NCI-H2029 (cell line): ENCODE measurements around the gene RAVER1.

Experiments
- DNase-seq: peaks from one replicate; lab custom pipeline; 2025; lab: John Stamatoyannopoulos, UW

The RAVER1 gene

DNA sequence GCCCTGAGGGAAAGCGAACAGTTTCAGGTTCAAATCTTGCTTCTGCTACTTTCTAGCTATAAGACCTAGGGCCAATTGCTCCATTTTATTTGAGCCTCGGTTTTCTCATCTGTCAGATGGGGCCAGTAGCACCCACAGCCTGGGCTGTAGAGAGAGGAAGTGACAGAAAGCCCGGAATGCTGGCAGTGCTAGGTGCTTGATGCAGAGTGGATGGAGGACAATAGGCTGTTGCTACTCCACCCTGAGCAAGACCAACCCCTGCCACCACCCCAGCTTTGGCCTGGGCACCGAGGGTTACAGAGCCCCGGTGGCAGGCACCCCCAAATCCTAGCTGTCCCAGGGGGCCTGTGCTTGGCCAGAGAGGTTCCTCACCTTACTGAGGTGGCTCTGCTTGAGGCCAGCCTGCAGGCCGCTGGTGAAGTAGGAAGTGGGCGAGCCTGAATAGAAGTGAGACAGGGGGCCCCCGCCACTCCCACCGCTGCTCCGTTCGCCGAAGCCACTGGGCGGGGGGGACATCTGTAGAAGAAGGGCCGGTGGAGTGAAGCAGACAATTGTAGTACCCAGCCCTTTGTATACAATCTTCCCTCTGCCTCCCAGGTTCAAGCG lies 15.4 kb downstream of the RAVER1 start:
- DNase-seq = no peak

DNA sequence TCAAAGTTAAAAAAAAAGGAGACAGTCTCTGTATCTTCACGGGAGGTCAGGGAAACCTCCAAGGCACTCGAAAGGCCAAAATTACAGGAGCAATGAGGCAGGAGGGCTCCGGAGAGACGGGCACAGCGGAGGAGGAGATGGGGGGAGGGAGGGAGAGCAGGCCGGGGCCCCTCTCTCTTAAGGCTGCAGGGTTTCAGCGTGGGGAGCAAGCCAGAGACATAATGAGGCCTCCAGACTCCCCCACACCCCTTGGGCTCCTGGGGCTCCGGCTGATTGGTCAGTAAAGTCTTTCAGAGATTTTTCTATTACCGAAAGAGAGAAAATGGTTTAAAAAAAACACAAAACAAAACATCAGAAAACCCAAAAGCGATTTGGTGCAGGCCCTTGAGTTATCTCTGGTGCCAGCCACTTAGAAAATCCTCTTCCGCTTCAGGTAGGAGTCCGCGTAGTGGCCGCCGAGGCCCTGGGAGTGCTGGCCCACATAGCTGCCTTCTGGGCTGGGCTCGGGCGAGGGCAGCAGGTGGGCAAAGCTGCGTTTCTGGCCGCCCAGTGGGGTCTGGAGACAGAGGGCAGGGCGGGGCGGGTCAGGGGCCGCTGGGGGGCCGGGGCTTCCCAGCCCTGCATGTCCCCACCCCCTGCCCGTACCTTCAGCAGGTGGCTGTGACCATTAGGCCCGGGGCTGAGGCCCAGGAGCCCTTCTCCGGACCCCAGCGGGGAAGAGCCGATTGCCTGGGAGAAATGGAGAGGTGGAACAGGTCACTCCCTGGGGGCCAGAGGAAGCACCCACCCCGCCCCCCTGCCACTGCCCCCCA lies 16.1 kb downstream of the RAVER1 start:
- DNase-seq = no peak

DNA sequence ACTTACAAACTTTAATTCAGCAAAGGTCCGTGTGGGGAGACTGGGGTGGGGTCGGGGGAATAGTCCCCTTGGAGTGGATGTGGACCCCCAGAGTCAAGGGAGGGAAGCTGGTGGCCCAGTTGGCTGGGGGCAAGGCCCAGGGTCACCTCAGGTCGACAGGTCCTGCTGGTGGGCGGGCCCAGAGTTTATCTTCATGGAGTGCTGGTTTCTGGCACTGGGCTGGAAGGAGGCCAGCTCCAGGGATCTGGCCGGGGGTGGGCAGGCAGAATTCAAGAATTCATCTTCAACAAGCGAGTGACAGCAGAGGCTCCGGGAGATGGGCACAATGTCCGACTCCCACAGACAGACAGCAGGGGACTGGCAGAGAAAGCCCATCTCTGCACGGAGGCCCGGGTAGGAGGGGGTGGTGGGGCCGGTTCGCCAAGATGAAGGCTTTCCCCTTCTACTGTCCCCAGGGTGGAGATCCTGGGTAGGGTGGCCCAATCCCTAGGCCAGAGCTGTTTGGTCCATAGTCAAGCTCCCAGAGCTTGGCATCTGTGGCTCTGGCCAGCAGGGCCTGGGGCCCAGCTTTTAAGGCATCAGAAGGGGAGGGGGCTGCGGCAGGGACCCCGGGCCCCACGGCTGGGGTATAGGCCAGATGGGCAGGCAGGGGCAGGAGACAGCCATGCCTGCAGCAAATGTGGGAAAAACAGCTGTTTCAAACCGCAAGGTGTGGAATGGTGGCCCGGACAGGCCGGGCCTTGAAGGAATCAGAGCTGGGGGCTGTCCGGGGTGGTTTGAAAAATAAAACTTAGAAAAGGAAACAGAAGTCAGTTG lies 16.9 kb downstream of the RAVER1 start:
- DNase-seq = peak; percentile 11

DNA sequence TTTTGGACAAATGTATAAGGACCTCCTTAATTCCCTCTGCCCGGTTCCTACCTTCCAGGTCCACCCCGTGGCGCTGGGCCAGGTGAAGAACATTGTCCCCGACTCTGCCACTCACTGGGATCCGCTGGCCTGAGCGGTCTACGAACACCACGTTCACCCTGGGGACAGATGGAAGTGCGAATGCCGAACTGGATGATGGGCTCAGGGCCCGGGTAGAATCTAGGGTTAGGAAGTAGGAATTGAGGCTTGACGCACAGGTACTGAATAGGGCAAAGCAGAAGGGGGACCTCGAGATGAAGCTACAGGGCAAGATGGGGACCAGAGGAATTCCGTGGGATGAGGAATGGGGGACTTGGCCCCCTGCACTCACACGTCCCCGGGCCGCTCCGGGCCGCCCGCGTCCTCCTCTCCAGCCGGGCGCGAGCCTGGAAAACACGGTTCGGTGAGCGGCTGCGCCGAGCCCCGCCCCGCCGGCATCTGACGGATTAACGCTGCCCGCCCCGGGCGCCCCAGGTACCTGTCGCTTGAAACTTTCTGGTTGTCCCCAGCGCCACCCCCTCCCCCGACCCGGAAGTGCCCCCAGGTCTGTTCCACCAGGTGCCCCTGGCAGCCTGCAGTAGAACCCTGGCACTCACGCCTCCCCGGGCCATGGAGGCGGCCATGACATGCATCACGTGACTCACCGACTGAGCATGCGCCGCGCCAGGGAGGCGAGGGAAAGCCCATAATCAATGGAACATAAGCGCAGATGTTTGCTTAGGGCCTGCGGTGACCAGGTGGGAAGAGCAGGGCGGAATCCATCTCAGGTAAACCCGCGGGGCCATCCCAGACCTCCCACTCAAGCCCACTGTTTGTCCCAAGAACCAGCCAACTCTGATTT lies 17.8 kb downstream of the RAVER1 start, which contains the start of gene FDX2:
Gene FDX2 (minus strand): TSS at position 681 of the 880 bp plus-strand sequence. CDS start 19 bp downstream, at position 662.
- peak; percentile 85 for DNase-seq

DNA sequence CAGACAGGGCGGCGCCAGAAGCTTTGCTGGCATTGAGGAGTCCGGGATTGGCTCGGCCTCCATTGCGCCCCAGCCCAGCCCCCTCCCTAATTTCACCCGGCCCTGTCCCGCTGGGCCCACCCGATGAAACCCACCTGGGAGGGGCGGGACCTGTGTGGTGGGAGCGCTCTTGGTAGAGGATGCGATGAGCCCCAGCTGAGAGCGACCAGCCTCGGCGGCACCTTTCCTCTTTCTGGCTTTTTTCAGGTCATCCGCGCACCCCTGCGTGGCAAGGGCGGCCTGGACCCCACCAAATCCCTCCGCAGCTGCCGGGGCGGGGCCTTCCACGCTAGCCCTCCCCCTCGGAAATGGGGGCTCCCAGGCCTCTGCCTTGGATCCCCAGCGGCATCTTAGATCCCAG lies 23.9 kb downstream of the RAVER1 start, which contains the start of gene ZGLP1:
Gene ZGLP1 (minus strand): TSS at position 393 of the 400 bp plus-strand sequence.
- DNase-seq = no peak

DNA sequence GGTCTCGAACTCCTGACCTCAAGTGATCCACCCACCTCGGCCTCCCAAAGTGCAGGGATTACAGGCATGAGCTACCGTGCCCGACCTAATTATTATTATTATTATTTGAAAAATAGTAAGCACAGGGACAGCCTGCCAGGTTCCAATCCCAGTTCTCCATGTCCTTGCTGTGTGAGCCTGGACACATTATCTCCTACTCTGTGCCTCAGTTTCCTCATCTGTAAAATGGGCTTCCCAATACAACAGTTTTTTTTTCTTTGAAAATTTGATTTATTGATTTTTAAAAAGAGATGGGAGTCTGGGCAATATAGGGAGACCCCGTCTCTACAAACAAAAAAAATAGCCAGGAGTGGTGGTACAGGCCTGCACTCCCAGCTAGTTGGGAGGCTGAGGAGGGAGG lies 27.0 kb downstream of the RAVER1 start:
- DNase-seq = no peak

DNA sequence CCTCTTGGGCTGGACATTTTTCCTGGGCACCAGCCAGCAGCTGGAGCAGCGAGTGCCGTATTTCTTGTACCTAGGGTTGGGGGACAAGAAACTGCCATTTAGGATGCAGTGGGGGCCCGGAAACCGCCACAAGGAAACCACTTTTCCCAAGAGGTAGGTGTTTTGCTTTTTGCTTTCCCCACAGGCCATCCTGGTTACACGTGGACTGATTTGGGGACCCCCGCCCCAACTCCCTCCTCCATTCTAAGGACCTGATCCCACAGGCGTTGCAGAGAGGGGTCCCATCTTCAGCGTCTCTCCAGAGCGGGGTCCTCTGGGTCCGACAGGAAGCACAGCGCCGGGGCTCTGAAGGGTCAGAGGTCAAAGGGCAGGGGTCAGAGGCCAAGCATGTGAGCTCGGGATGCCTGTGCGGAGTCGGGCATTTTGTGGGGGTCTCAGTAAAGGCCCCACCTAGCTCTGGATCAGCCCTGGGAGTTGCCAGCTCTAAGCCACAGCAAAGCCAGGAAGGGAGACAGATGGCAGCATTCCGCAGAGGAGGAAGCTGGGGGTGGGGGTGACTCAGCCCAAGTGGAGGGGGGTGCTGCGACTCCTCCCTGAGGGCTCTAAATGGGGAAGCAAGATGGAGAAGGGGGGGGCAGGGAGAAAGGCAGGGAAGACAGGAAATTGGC lies 28.1 kb downstream of the RAVER1 start:
- no peak for DNase-seq

DNA sequence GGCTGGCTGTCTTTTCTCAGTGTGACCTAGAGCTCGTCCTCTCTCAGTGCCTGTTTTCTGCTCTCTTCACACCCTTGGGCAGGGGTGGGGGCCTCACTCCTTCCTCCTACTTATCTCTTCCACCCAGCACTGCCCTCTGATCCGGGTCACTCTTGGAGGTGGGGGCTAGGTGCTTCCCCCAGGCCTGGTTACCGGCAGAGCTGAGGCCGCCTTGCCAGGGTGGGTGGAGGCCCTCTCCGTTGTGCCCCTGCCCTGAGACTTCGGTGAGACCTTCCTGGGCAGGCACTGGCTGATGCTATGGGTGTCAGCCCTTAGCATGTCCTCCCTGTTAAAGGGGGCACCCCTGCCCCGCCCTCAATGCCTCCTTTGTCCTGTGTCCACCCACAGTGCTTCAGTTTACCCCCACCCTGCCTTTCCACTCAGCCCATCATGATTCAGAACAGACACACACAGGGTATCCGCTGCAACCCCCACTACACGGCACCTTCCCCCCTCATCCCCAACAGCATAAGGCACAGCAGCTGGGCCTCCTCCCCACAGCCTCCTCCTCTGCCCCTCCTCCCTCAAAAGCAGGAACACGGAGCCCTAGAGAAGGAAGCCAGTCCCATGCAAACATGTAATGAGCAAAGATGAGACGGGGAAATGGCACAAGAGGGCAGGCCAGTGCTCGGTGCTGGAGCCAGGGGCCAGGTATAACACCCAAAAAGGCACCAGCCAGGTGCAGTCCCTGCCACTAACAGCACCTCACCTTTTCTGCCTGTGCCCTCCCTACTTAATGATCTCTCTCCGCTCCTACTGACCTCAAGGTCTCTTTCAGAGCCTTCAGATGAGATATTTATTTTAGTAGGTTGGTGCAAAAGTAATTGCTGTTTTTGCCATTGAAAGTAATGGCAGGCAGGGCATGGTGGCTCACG lies 33.5 kb downstream of the RAVER1 start:
- DNase-seq = no peak

DNA sequence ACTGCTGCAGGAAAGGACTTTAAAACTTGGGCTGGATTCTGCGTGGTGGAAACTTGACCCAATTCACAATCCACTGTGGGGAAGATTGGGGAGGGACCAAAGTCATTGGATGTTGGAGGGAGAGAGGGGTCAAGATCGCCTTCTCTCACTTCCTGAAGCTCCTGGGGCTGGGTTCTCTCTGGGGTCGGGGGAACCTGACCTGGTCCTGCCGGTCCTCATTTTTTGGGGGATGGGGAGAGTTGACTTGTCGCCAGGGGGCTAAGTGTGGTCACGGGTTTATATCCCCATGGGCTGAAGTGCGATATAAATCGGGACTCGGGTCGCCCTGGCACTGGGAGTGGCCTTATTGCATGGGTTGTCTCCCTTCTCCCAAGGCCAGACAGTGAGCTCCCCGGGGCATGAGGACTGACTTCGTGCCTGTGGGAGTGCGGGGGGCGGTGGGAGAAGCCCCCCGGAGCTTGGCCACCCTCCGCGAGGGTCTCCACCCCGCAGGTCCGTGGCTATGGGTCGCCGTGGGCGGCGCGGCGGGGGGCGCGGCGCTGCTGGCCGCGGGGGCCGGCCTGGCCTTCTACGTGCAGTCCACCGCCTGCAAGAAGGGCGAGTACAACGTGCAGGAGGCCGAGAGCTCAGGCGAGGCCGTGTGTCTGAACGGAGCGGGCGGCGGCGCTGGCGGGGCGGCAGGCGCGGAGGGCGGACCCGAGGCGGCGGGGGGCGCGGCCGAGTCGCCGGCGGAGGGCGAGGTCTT lies 37.3 kb downstream of the RAVER1 start:
- DNase-seq = no peak

DNA sequence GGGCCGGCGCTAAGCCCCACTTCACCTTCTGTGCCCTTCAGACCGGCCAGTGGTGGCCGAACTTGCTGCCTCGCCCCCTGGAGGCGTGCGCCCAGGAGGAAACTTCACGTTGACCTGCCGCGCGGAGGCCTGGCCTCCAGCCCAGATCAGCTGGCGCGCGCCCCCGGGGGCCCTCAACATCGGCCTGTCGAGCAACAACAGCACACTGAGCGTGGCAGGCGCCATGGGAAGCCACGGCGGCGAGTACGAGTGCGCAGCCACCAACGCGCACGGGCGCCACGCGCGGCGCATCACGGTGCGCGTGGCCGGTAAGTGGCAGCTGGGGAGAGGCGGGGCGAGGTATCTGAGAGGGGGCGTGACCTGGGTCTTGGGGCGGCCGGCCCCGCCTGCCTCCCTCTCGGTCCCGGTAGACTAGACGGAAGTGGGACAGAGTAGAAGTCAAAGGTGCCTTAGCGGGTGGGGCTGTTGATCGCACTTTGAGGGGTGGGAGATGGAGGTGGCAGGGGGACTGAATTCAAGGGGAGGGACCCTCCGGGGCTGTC lies 38.0 kb downstream of the RAVER1 start:
- DNase-seq = no peak

DNA sequence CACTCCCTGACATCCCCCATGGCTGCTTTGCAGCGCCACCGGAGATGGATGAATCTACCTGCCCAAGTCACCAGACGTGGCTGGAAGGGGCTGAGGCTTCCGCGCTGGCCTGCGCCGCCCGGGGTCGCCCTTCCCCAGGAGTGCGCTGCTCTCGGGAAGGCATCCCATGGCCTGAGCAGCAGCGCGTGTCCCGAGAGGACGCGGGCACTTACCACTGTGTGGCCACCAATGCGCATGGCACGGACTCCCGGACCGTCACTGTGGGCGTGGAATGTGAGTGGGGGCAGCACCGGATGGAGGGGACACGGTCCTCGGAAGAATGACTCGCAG lies 39.0 kb downstream of the RAVER1 start:
- DNase-seq = no peak

DNA sequence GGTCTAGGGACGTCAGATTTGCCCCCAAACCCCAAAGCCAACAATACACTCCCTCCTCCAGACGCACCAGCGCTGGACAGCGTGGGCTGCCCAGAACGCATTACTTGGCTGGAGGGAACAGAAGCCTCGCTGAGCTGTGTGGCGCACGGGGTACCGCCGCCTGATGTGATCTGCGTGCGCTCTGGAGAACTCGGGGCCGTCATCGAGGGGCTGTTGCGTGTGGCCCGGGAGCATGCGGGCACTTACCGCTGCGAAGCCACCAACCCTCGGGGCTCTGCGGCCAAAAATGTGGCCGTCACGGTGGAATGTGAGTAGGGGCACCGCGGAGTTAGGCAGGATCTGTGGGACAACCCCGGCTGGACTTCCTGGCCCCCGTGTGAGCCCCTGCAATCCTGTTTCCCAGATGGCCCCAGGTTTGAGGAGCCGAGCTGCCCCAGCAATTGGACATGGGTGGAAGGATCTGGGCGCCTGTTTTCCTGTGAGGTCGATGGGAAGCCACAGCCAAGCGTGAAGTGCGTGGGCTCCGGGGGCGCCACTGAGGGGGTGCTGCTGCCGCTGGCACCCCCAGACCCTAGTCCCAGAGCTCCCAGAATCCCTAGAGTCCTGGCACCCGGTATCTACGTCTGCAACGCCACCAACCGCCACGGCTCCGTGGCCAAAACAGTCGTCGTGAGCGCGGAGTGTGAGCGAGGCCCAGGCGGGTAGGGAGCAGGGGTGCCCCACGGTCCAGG lies 39.5 kb downstream of the RAVER1 start:
- DNase-seq = no peak

DNA sequence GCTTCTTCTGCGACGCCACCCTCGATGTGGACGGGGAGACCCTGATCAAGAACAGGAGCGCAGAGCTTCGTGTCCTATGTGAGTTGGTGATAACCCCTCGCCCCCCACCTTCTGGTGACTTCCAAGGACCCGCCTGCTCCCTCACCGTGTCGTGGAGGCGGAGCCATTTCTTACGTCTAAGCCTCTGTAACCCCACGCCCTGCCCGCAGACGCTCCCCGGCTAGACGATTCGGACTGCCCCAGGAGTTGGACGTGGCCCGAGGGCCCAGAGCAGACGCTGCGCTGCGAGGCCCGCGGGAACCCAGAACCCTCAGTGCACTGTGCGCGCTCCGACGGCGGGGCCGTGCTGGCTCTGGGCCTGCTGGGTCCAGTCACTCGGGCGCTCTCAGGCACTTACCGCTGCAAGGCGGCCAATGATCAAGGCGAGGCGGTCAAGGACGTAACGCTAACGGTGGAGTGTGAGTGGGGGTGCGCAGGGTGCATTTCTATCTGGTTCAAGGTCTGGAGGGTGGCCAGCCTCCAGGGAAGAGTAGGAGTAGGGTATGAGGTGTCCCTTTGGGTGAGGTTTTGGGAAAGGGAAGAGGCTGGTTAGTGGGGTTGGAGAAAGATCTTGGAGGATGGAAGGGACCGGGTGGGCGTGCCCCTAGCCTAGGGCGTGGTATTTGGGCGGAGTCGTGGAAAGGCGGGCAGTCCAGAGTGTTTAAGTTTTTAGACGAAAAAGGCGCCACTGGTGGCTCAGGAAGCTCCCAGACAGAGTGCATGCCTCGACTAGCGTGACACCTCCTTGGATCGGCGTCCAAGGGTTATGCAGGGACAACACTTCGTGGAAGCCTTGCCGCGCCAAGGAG lies 40.3 kb downstream of the RAVER1 start:
- DNase-seq = no peak

DNA sequence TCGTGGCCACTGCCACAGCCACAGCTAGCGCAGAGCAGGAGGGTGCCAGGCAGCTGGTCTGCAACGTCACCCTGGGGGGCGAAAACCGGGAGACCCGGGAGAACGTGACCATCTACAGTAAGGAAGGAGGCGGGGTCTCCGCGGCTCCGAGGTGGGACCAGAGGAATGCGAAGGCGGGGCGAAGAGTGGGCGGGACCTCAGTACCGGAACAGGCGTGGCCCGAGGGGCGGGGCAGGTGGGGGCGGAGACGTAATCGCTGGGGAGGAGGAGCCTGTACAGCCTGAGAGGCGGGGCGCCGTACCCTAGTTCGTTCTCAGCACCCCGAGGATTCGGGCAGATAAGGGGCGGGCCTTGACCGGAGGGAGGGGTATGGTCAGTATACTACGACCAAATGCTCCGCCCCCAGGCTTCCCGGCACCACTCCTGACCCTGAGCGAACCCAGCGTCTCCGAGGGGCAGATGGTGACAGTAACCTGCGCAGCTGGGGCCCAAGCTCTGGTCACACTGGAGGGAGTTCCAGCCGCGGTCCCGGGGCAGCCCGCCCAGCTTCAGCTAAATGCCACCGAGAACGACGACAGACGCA lies 41.0 kb downstream of the RAVER1 start:
- no peak for DNase-seq

DNA sequence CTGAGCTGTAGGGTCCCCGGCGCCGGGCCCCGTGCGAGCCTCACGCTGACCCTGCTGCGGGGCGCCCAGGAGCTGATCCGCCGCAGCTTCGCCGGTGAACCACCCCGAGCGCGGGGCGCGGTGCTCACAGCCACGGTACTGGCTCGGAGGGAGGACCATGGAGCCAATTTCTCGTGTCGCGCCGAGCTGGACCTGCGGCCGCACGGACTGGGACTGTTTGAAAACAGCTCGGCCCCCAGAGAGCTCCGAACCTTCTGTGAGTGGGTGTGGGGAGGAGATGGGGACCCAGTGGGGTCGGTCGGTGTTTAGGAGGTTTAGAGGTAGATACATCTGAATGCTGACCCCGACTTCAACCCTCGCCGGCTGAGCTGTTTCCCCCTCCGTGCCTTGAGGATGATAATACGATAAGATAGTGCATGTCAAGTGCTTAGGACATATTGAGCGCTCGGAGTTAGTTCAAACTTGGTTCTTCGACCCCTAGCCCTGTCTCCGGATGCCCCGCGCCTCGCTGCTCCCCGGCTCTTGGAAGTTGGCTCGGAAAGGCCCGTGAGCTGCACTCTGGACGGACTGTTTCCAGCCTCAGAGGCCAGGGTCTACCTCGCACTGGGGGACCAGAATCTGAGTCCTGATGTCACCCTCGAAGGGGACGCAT lies 41.6 kb downstream of the RAVER1 start:
- DNase-seq = no peak

DNA sequence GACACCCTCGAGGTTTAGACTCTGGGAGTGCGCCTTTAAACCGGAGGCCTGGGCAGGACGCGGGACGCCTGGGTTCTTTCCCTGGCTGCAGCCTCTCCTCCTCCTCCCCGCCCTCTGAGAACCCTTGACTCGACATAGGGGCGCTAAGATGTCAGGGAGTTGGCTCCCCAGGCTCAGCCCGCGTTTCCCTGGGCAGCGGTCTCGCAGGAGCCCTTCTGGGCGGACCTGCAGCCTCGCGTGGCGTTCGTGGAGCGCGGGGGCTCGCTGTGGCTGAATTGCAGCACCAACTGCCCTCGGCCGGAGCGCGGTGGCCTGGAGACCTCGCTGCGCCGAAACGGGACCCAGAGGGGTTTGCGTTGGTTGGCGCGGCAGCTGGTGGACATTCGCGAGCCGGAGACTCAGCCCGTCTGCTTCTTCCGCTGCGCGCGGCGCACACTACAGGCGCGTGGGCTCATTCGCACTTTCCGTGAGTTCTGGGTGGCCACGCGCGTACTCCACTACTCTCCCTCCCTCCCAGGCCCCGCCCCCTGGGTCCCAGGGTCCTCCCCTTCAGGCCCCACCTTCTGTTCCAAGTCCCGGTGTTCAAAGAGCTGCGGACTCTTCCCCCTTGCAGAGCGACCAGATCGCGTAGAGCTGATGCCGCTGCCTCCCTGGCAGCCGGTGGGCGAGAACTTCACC lies 42.3 kb downstream of the RAVER1 start:
- no peak for DNase-seq
